PFSK-1 (cell line): Measurements from ENCODE around the gene HINT2.

ENCODE experiments used
- FOXP2 ChIP-seq: optimal IDR thresholded peaks from 2 replicates; pipeline ENCODE3; 2011; ENCODE audit warnings: borderline replicate concordance, control low read depth, inconsistent platforms; ENCODE audit not compliant: insufficient read depth; ENCODE audit errors: extremely low read length, extremely low read depth
- POLR2AphosphoS5 ChIP-seq: IDR thresholded peaks from 2 replicates; pipeline ENCODE4 v1.6.1; 2012; ENCODE audit warnings: low read depth, mild to moderate bottlenecking, control low read depth, low read length, moderate library complexity
- SIN3A ChIP-seq: IDR thresholded peaks from 2 replicates; pipeline ENCODE4 v1.6.1; 2012; ENCODE audit warnings: mild to moderate bottlenecking, low read length, moderate library complexity, borderline replicate concordance; ENCODE audit not compliant: insufficient read depth
- TAF1 ChIP-seq: IDR thresholded peaks from 2 replicates; pipeline ENCODE4 v1.6.1; 2012; ENCODE audit warnings: low read length, control low read depth, borderline replicate concordance; ENCODE audit not compliant: insufficient read depth
- TF ChIP-seq, protein P1 (sequence below), 2 experiments: IDR thresholded peaks; 2 replicates each; pipeline versions ENCODE4 v1.6.1 to v1.8.0; 2011 to 2012; ENCODE audit warnings: low read depth in 2 of 2, low read length in 2 of 2, control low read depth in 1 of 2, inconsistent platforms in 1 of 2, mild to moderate bottlenecking in 1 of 2, moderate library complexity in 1 of 2; ENCODE audit not compliant: insufficient read depth in 1 of 2

Gene HINT2

DNA sequence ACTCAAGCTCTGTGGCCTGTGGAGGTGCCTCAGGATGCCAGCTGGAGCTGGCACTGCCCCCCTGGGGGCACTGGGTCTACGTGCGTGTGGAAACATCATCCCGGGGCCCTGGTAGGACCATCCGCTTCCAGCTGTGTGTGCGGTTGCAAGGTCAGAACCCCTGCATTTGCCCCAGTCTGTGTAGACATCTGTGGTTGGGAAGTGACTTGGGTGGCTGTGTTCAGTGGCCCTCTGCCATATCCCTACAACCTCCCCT, 26.7 kb upstream of the HINT2 start:
- TF ChIP-seq, protein P1, sequence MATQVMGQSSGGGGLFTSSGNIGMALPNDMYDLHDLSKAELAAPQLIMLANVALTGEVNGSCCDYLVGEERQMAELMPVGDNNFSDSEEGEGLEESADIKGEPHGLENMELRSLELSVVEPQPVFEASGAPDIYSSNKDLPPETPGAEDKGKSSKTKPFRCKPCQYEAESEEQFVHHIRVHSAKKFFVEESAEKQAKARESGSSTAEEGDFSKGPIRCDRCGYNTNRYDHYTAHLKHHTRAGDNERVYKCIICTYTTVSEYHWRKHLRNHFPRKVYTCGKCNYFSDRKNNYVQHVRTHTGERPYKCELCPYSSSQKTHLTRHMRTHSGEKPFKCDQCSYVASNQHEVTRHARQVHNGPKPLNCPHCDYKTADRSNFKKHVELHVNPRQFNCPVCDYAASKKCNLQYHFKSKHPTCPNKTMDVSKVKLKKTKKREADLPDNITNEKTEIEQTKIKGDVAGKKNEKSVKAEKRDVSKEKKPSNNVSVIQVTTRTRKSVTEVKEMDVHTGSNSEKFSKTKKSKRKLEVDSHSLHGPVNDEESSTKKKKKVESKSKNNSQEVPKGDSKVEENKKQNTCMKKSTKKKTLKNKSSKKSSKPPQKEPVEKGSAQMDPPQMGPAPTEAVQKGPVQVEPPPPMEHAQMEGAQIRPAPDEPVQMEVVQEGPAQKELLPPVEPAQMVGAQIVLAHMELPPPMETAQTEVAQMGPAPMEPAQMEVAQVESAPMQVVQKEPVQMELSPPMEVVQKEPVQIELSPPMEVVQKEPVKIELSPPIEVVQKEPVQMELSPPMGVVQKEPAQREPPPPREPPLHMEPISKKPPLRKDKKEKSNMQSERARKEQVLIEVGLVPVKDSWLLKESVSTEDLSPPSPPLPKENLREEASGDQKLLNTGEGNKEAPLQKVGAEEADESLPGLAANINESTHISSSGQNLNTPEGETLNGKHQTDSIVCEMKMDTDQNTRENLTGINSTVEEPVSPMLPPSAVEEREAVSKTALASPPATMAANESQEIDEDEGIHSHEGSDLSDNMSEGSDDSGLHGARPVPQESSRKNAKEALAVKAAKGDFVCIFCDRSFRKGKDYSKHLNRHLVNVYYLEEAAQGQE (IDR thresholded peaks at IDR 0.05; ENCODE audit: insufficient read depth in 1 of 2, low read depth in 2 of 2, low read length in 2 of 2), result no peak
- TF ChIP-seq FOXP2 (no peak), SIN3A (no peak), POLR2AphosphoS5 (no peak), TAF1 (no peak)

GRCh38 chr9:35840881-35841644, 26.2 kb upstream of the HINT2 start:
- TF ChIP-seq FOXP2, result no peak
- no peak for TF ChIP-seq TAF1
- no peak for TF ChIP-seq SIN3A
- TF ChIP-seq, protein P1 (IDR thresholded peaks at IDR 0.05; ENCODE audit: insufficient read depth in 1 of 2, low read depth in 2 of 2, low read length in 2 of 2), result no peak
- TF ChIP-seq POLR2AphosphoS5, result no peak

DNA sequence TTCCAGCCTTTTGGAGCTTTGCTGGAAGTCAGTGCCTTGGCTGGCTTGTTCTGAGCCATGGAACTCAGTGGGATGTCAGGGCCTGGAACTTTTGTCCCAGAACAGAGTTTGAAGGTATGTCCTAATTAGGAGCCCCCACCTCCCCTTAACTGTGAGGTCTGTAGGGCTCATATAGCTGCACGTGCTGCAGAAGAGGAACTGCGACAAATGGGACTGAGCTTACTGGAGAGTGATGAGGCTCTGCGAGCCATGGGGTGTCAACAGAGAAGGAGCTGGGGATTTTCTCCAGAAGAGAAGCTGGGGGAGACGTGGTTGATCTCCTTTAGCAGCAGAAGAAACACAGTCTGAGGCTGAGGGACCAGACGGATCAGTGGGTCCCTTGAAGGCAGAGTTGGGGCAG, 25.1 kb upstream of the HINT2 start:
- TF ChIP-seq TAF1 (no peak), POLR2AphosphoS5 (no peak), SIN3A (no peak), FOXP2 (no peak)
- TF ChIP-seq, protein P1 (IDR thresholded peaks at IDR 0.05; ENCODE audit: insufficient read depth in 1 of 2, low read depth in 2 of 2, low read length in 2 of 2), result no peak

DNA sequence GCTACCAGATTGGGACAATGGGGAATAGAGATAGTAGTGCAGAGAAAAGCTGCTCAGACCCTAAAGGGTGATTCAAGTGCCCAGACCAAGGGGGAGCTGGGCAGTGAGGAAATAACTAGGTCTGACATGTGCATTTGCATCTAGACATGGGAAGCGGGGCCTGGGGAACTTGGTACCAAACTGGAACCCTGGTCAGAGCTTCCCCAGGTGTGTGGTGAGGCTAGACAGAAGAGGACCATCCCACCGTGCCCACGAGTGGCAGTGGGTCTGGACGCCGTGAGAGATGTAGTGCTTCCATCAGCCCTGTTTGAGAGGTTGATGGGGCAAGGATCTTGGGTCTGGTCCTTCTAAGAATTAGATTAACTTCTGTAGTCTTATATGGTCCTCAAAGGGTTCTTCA, 21.8 kb upstream of the HINT2 start:
- TF ChIP-seq TAF1, result no peak

- no peak for TF ChIP-seq POLR2AphosphoS5
- TF ChIP-seq SIN3A, result no peak
- no peak for TF ChIP-seq TAF1
- no peak for TF ChIP-seq FOXP2
- TF ChIP-seq, protein P1 (IDR thresholded peaks at IDR 0.05; ENCODE audit: insufficient read depth in 1 of 2, low read depth in 2 of 2, low read length in 2 of 2), result no peak
These were observed 20.9 kb upstream of the HINT2 start for GRCh38 chr9:35835766-35836165.
